Daoy (cell line): ENCODE data around the gene GJB2. TPM values are rescaled to one million over a fixed set of nuclear protein-coding genes. Genes with fewer than 3 reads are reported as not detected.
A peak's percentile ranks its signal among the peaks of the same experiment; 100 is the strongest.
"Not testable (repeated sequence)": the region's sequence is repeated elsewhere in the genome, so short reads cannot be mapped to it uniquely, and the experiment has no call there.

Experiments
- DNase-seq: peaks from one replicate; pipeline ENCODE4 v3.0.0-alpha.2; 2015; ENCODE audit warnings: low read depth
- total RNA-seq: library from RNA; depleted of rRNA; stranded (reverse); fragments of >200 nt; shearing (Covaris generic); gene quantifications from 2 replicates; pipeline ENCODE4 v1.2.3, GENCODE V29; 2014

Gene GJB2
- total RNA-seq, 1 experiment from 2014 or later: 5.3 TPM

GRCh38 chr13:20168396-20168795 lies 24.3 kb downstream of the GJB2 start:
- no peak for DNase-seq

GRCh38 chr13:20165417-20166257 lies 27.1 kb downstream of the GJB2 start:
- DNase-seq: no peak

- no peak for DNase-seq
Measured at GRCh38 chr13:20161951-20162300, 30.8 kb downstream of the GJB2 start.

GRCh38 chr13:20161275-20161950 lies 31.3 kb downstream of the GJB2 start:
- DNase-seq: no peak

- DNase-seq: peak; percentile 66
Measured at GRCh38 chr13:20160306-20161274, 32.1 kb downstream of the GJB2 start, which contains the start of gene GJA3. Gene GJA3 (minus strand): TSS chr13:20161052. CDS start chr13:20143288, 17,764 bp downstream.

- DNase-seq: peak; percentile 21
Measured at GRCh38 chr13:20159646-20160305, 33.0 kb downstream of the GJB2 start.

- no peak for DNase-seq
Measured at GRCh38 chr13:20157151-20157796, 35.5 kb downstream of the GJB2 start.

- DNase-seq: no peak
Measured at GRCh38 chr13:20156702-20157101, 36.0 kb downstream of the GJB2 start.

- not testable (repeated sequence) for DNase-seq
Measured at GRCh38 chr13:20153290-20153689, 39.4 kb downstream of the GJB2 start.

GRCh38 chr13:20151612-20152011 lies 41.1 kb downstream of the GJB2 start:
- DNase-seq: no peak

GRCh38 chr13:20151016-20151415 lies 41.7 kb downstream of the GJB2 start:
- DNase-seq: no peak

GRCh38 chr13:20150561-20150960 lies 42.2 kb downstream of the GJB2 start:
- DNase-seq: no peak

- DNase-seq: no peak
Measured at GRCh38 chr13:20149762-20150161, 43.0 kb downstream of the GJB2 start.

GRCh38 chr13:20148501-20149183 lies 44.1 kb downstream of the GJB2 start:
- DNase-seq: no peak

GRCh38 chr13:20146381-20146780 lies 46.4 kb downstream of the GJB2 start:
- no peak for DNase-seq

GRCh38 chr13:20145521-20145920 lies 47.2 kb downstream of the GJB2 start:
- no peak for DNase-seq

GRCh38 chr13:20144141-20144850 lies 48.4 kb downstream of the GJB2 start:
- DNase-seq: no peak

- no peak for DNase-seq
Measured at GRCh38 chr13:20142927-20143480, 49.7 kb downstream of the GJB2 start.
